Liver (tissue), 3 donors: ENCODE measurements around the gene RBBP4.
"Not testable (repeated sequence)": the region's sequence is repeated elsewhere in the genome, so short reads cannot be mapped to it uniquely, and the experiment has no call there.

ENCODE experiments used
- CTCF ChIP-seq: fragments of 150-350 bp; IDR thresholded peaks from 2 replicates; pipeline ENCODE4 v1.5.1; 2017; ENCODE audit warnings: improper control_type of control experiment, low read depth, low read length; ENCODE audit not compliant: missing input control
- EGR1 ChIP-seq, 2 donors: IDR thresholded peaks; 2 replicates each; pipeline ENCODE4 v1.6.1; 2016 to 2018; ENCODE audit warnings: antibody characterized with exemption in 2 of 2, low read depth in 2 of 2
- FOXA1 ChIP-seq: IDR thresholded peaks from 2 replicates; pipeline ENCODE4 v1.6.1; 2016; ENCODE audit warnings: antibody characterized with exemption
- GABPA ChIP-seq, 2 donors: IDR thresholded peaks in 1 of 2; conservative IDR thresholded peaks in 1 of 2; 2 replicates each; pipeline ENCODE4 v1.6.1; 2016; ENCODE audit warnings: antibody characterized with exemption in 2 of 2, mild to moderate bottlenecking in 1 of 2, moderate library complexity in 1 of 2
- HNF4A ChIP-seq, 2 donors: conservative IDR thresholded peaks; 2 replicates each; pipeline ENCODE4 v1.6.1; 2016; ENCODE audit warnings: antibody characterized with exemption in 2 of 2, mild to moderate bottlenecking in 2 of 2
- JUND ChIP-seq, 2 donors: IDR thresholded peaks; 2 replicates each; pipeline ENCODE4 v1.6.1; 2016; ENCODE audit warnings: antibody characterized with exemption in 2 of 2
- RAD21 ChIP-seq, 2 donors: IDR thresholded peaks; 2 replicates each; pipeline ENCODE4 v1.6.1; 2016; ENCODE audit warnings: antibody characterized with exemption in 2 of 2, mild to moderate bottlenecking in 2 of 2
- SP1 ChIP-seq: IDR thresholded peaks from 2 replicates; pipeline ENCODE4 v1.6.1; 2018; ENCODE audit warnings: antibody characterized with exemption, mild to moderate bottlenecking
- TAF1 ChIP-seq: conservative IDR thresholded peaks from 2 replicates; pipeline ENCODE4 v1.6.1; 2016; ENCODE audit warnings: antibody characterized with exemption, mild to moderate bottlenecking
- YY1 ChIP-seq: IDR thresholded peaks from 2 replicates; pipeline ENCODE4 v1.6.1; 2016; ENCODE audit warnings: antibody characterized with exemption, mild to moderate bottlenecking
- ZBTB33 ChIP-seq: IDR thresholded peaks from 2 replicates; pipeline ENCODE4 v1.6.1; 2016; ENCODE audit warnings: antibody characterized with exemption
- TF ChIP-seq, protein P1 (sequence below): IDR thresholded peaks from 2 replicates; pipeline ENCODE4 v1.6.1; 2016; ENCODE audit warnings: antibody characterized with exemption, mild to moderate bottlenecking
- TF ChIP-seq, protein P2 (sequence below): IDR thresholded peaks from 2 replicates; pipeline ENCODE4 v1.6.1; 2016; ENCODE audit warnings: antibody characterized with exemption
- TF ChIP-seq, protein P3 (sequence below): IDR thresholded peaks from 2 replicates; pipeline ENCODE4 v1.6.1; 2016; ENCODE audit warnings: antibody characterized with exemption
- donor health status: healthy.
- donor health status: healthy.

DNA sequence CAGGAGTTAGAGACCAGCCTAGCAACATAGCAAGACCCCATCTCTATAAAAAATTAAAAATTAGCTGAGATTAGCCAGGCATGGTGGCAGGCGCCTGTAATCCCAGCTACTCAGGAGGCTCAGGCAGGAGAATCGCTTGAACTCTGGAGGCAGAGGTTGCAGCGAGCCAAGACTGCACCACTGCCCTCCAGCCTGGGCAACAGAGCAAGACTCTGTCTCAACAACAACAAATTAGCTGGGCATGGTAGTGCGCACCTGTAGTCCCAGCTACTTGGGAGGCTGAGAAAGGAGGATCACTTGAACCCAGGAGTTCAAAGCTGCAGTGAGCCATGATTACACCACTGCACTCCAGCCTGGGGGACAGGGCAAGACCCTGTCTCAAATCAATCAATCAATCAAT, 20.8 kb upstream of the RBBP4 start:
- TF ChIP-seq CTCF; YY1; SP1; JUND (IDR thresholded peaks at IDR 0.05); RAD21 (IDR thresholded peaks at IDR 0.05); TAF1; GABPA (IDR thresholded peaks at IDR 0.05 in 1 of 2, conservative IDR thresholded peaks at IDR 0.05 in 1 of 2); FOXA1; ZBTB33; EGR1 (IDR thresholded peaks at IDR 0.05; ENCODE audit: low read depth in 2 of 2); HNF4A (conservative IDR thresholded peaks at IDR 0.05): not testable (repeated sequence)
- TF ChIP-seq, protein P1, sequence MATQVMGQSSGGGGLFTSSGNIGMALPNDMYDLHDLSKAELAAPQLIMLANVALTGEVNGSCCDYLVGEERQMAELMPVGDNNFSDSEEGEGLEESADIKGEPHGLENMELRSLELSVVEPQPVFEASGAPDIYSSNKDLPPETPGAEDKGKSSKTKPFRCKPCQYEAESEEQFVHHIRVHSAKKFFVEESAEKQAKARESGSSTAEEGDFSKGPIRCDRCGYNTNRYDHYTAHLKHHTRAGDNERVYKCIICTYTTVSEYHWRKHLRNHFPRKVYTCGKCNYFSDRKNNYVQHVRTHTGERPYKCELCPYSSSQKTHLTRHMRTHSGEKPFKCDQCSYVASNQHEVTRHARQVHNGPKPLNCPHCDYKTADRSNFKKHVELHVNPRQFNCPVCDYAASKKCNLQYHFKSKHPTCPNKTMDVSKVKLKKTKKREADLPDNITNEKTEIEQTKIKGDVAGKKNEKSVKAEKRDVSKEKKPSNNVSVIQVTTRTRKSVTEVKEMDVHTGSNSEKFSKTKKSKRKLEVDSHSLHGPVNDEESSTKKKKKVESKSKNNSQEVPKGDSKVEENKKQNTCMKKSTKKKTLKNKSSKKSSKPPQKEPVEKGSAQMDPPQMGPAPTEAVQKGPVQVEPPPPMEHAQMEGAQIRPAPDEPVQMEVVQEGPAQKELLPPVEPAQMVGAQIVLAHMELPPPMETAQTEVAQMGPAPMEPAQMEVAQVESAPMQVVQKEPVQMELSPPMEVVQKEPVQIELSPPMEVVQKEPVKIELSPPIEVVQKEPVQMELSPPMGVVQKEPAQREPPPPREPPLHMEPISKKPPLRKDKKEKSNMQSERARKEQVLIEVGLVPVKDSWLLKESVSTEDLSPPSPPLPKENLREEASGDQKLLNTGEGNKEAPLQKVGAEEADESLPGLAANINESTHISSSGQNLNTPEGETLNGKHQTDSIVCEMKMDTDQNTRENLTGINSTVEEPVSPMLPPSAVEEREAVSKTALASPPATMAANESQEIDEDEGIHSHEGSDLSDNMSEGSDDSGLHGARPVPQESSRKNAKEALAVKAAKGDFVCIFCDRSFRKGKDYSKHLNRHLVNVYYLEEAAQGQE, result not testable (repeated sequence)
- TF ChIP-seq, protein P2, sequence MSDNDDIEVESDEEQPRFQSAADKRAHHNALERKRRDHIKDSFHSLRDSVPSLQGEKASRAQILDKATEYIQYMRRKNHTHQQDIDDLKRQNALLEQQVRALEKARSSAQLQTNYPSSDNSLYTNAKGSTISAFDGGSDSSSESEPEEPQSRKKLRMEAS, result not testable (repeated sequence)
- TF ChIP-seq, protein P3, sequence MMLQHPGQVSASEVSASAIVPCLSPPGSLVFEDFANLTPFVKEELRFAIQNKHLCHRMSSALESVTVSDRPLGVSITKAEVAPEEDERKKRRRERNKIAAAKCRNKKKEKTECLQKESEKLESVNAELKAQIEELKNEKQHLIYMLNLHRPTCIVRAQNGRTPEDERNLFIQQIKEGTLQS, result not testable (repeated sequence)
